SK-N-MC (cell line): Measurements from ENCODE around the gene GTF2IRD2.
"Not testable (repeated sequence)": the region's sequence is repeated elsewhere in the genome, so short reads cannot be mapped to it uniquely, and the experiment has no call there.

Source experiments
- EZH2 ChIP-seq: fragments of 200-600 bp; sonication (generic); IDR thresholded peaks from one replicate; pipeline ENCODE4 v1.6.1; 2017; ENCODE audit warnings: antibody characterized with exemption
- POLR2AphosphoS5 ChIP-seq: IDR thresholded peaks from 2 replicates; pipeline ENCODE4 v1.6.1; 2012; ENCODE audit warnings: mild to moderate bottlenecking, low read depth, low read length, borderline replicate concordance

DNA sequence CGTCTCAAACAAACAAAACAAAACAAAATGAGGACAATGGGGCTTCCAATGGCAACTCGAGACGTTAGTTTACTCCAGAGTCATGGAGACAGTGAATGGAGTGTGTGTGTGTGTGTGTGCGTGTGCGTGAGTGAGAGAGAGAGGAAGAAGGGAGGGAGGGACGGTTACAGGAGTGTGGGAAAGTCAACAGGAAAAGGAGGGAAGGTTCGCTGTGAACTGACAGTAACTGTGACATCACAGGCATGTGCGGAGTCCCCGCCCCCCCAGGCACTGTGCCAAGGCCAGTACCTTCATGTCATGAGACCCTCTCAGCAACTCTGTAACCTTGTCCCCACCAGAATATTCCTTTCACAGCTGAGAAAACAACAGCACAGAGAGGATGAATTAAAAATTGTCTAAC is 30.7 kb upstream of the GTF2IRD2 start:
- TF ChIP-seq POLR2AphosphoS5, EZH2: not testable (repeated sequence)
